Parathyroid adenoma (tissue), 2 donors: ENCODE results near the gene PPT1.

Experiments used
- H2AFZ ChIP-seq: fragments of 300-600 bp; sonication (generic); one replicate; pipeline ENCODE4 v1.7.0; 2017; ENCODE audit warnings: antibody characterized with exemption, mild to moderate bottlenecking
- H3K27ac ChIP-seq: fragments of 300-600 bp; sonication (generic); one replicate; pipeline ENCODE4 v1.7.0; 2017
- H3K27me3 ChIP-seq: fragments of 300-600 bp; sonication (generic); one replicate; pipeline ENCODE4 v1.7.0; 2017; ENCODE audit warnings: low read length; ENCODE audit not compliant: control insufficient read depth, insufficient read depth
- H3K36me3 ChIP-seq: fragments of 300-600 bp; sonication (generic); one replicate; pipeline ENCODE4 v1.7.0; 2017; ENCODE audit warnings: low read length; ENCODE audit not compliant: control insufficient read depth, insufficient read depth
- H3K4me1 ChIP-seq: fragments of 300-600 bp; sonication (generic); one replicate; pipeline ENCODE4 v1.7.0; 2017; ENCODE audit warnings: control low read depth
- H3K4me2 ChIP-seq: fragments of 300-600 bp; sonication (generic); one replicate; pipeline ENCODE4 v1.7.0; 2017; ENCODE audit warnings: low read length
- H3K4me3 ChIP-seq: fragments of 300-600 bp; sonication (generic); one replicate; pipeline ENCODE4 v1.7.0; 2017; ENCODE audit warnings: low read depth, low read length
- H3K79me2 ChIP-seq: fragments of 300-600 bp; sonication (generic); one replicate; pipeline ENCODE4 v1.7.0; 2017; ENCODE audit warnings: control low read depth
- H3K9ac ChIP-seq: fragments of 300-600 bp; sonication (generic); one replicate; pipeline ENCODE4 v1.7.0; 2017; ENCODE audit warnings: mild to moderate bottlenecking
- H3K9me3 ChIP-seq: fragments of 300-600 bp; sonication (generic); one replicate; pipeline ENCODE4 v1.7.0; 2017; ENCODE audit warnings: low read length; ENCODE audit not compliant: control insufficient read depth
- CTCF ChIP-seq: fragments of 300-600 bp; sonication (generic); IDR thresholded peaks from one replicate; pipeline ENCODE4 v1.7.0; 2017; ENCODE audit warnings: antibody characterized with exemption, mild to moderate bottlenecking
- donor health status: primary hyperparathyroidism.

PPT1 gene

GRCh38 chr1:40122855-40123254 lies 25.8 kb upstream of the PPT1 start:
- no peaks in the 10 kb centered on the region for H3K4me1 ChIP-seq
- no peak overlapping the region for H3K4me2 ChIP-seq
- TF ChIP-seq CTCF = no peak
- H3K9ac ChIP-seq = no peak overlapping the region
- H3K4me3 ChIP-seq = no peak overlapping the region
- H3K27ac ChIP-seq = no peak overlapping the region
- no peaks in the 10 kb centered on the region for H3K79me2 ChIP-seq
- H3K36me3 ChIP-seq = no peaks in the 10 kb centered on the region
- H3K9me3 ChIP-seq = no peaks in the 10 kb centered on the region
- no peaks in the 10 kb centered on the region for H3K27me3 ChIP-seq
- no peak overlapping the region for H2AFZ ChIP-seq

GRCh38 chr1:40120128-40120527 lies 23.1 kb upstream of the PPT1 start:
- TF ChIP-seq CTCF = no peak
- Histone ChIP-seq H3K36me3 (no peaks in the 10 kb centered on the region), H3K4me1 (no peaks in the 10 kb centered on the region), H3K4me3 (no peak overlapping the region), H2AFZ (no peak overlapping the region), H3K79me2 (no peaks in the 10 kb centered on the region), H3K4me2 (no peak overlapping the region), H3K27me3 (no peaks in the 10 kb centered on the region), H3K9me3 (no peaks in the 10 kb centered on the region), H3K27ac (no peak overlapping the region), H3K9ac (no peak overlapping the region)

GRCh38 chr1:40114400-40114799 lies 17.3 kb upstream of the PPT1 start:
- Histone ChIP-seq H3K9ac (no peak overlapping the region), H3K4me3 (no peak overlapping the region), H2AFZ (no peak overlapping the region), H3K27ac (no peak overlapping the region), H3K36me3 (no peaks in the 10 kb centered on the region), H3K4me1 (no peaks in the 10 kb centered on the region), H3K4me2 (no peak overlapping the region), H3K79me2 (no peaks in the 10 kb centered on the region), H3K27me3 (no peaks in the 10 kb centered on the region), H3K9me3 (no peaks in the 10 kb centered on the region)
- no peak for TF ChIP-seq CTCF

GRCh38 chr1:40110389-40110788 lies 13.3 kb upstream of the PPT1 start:
- Histone ChIP-seq H3K79me2 (no peaks in the 10 kb centered on the region), H3K4me2 (no peak overlapping the region)

More at GRCh38 chr1:40110389-40110788, 13.3 kb upstream of the PPT1 start:
- no peak overlapping the region for H3K9ac ChIP-seq
- no peaks in the 10 kb centered on the region for H3K4me1 ChIP-seq
- H2AFZ ChIP-seq = no peak overlapping the region
- H3K27me3 ChIP-seq = no peaks in the 10 kb centered on the region
- no peak overlapping the region for H3K27ac ChIP-seq
- H3K36me3 ChIP-seq = no peaks in the 10 kb centered on the region
- no peaks in the 10 kb centered on the region for H3K9me3 ChIP-seq
- no peak overlapping the region for H3K4me3 ChIP-seq
- TF ChIP-seq CTCF = no peak
